Ishikawa (cell line): ENCODE results near the gene UBL4A.

Source experiments
- CEBPB ChIP-seq: IDR thresholded peaks from 2 replicates; pipeline ENCODE4 v1.6.1; 2012
- CREB1 ChIP-seq: IDR thresholded peaks from 2 replicates; pipeline ENCODE4 v1.6.1; 2012; ENCODE audit warnings: low read depth
- EGR1 ChIP-seq: IDR thresholded peaks from 2 replicates; pipeline ENCODE4 v1.6.1; 2012
- EP300 ChIP-seq: IDR thresholded peaks from 2 replicates; pipeline ENCODE4 v1.6.1; 2012; ENCODE audit warnings: borderline replicate concordance
- FOXM1 ChIP-seq: IDR thresholded peaks from 2 replicates; pipeline ENCODE4 v1.6.1; 2012; ENCODE audit warnings: low read depth, borderline replicate concordance
- NFIC ChIP-seq: IDR thresholded peaks from 2 replicates; pipeline ENCODE4 v1.6.1; 2012
- RAD21 ChIP-seq: IDR thresholded peaks from 2 replicates; pipeline ENCODE4 v1.6.1; 2012; ENCODE audit warnings: low read depth
- TAF1 ChIP-seq: IDR thresholded peaks from 2 replicates; pipeline ENCODE4 v1.6.1; 2012; ENCODE audit warnings: low read depth, mild to moderate bottlenecking
- TCF12 ChIP-seq: IDR thresholded peaks from 2 replicates; pipeline ENCODE4 v1.6.1; 2012; ENCODE audit warnings: low read depth
- TEAD4 ChIP-seq: IDR thresholded peaks from 2 replicates; pipeline ENCODE4 v1.6.1; 2012
- YY1 ChIP-seq: IDR thresholded peaks from 2 replicates; pipeline ENCODE4 v1.6.1; 2012; ENCODE audit warnings: low read depth
- ZBTB7A ChIP-seq: IDR thresholded peaks from 2 replicates; pipeline ENCODE4 v1.6.1; 2012; ENCODE audit warnings: low read depth
- TF ChIP-seq, protein P1 (sequence below): IDR thresholded peaks from 2 replicates; pipeline ENCODE4 v1.6.1; 2012
- TF ChIP-seq, protein P2 (sequence below): IDR thresholded peaks from 2 replicates; pipeline ENCODE4 v1.6.1; 2012
- TF ChIP-seq, protein P3 (sequence below): IDR thresholded peaks from 2 replicates; pipeline ENCODE4 v1.6.1; 2012; ENCODE audit warnings: low read depth, mild to moderate bottlenecking

UBL4A gene

DNA sequence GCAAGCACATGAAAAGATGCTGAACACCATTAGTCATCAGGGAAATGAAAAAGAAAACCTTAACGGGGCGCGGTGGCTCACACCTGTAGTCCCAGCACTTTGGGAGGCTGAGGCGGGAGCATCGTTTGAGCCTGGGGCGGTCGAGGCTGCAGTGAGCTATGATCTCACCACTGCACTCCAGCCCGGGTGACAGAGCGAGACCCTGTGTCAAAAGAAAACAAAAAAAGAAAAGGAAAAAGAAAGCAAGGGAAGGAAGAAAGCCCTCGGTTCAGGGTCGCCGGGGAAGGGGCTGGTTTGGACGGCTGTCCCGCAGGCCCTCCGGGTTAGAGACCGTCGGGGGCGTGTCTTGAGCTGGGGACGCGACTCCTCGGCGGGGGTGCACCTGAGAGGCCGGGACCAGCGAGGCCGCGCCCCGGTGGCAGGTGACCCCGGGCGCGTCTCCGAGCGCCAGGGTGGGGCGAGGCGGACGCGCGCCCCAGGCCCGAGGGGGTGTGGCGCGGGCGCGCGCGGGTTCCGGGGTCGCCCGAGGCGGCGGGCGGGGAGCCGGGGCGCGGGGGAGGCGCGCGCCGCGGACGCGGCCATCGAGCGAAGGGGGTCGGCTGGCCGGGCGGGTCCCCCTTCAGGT, 28.8 kb downstream of the UBL4A start:
- TF ChIP-seq NFIC (no peak), TEAD4 (no peak), TAF1 (no peak), EGR1 (no peak), FOXM1 (no peak), YY1 (no peak), ZBTB7A (no peak; the same call in 1 of the 2 replicates), CEBPB (no peak), TCF12 (no peak)
- TF ChIP-seq, protein P1, sequence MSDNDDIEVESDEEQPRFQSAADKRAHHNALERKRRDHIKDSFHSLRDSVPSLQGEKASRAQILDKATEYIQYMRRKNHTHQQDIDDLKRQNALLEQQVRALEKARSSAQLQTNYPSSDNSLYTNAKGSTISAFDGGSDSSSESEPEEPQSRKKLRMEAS: no peak
- TF ChIP-seq, protein P2, sequence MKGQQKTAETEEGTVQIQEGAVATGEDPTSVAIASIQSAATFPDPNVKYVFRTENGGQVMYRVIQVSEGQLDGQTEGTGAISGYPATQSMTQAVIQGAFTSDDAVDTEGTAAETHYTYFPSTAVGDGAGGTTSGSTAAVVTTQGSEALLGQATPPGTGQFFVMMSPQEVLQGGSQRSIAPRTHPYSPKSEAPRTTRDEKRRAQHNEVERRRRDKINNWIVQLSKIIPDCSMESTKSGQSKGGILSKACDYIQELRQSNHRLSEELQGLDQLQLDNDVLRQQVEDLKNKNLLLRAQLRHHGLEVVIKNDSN: no peak
- TF ChIP-seq, protein P3, sequence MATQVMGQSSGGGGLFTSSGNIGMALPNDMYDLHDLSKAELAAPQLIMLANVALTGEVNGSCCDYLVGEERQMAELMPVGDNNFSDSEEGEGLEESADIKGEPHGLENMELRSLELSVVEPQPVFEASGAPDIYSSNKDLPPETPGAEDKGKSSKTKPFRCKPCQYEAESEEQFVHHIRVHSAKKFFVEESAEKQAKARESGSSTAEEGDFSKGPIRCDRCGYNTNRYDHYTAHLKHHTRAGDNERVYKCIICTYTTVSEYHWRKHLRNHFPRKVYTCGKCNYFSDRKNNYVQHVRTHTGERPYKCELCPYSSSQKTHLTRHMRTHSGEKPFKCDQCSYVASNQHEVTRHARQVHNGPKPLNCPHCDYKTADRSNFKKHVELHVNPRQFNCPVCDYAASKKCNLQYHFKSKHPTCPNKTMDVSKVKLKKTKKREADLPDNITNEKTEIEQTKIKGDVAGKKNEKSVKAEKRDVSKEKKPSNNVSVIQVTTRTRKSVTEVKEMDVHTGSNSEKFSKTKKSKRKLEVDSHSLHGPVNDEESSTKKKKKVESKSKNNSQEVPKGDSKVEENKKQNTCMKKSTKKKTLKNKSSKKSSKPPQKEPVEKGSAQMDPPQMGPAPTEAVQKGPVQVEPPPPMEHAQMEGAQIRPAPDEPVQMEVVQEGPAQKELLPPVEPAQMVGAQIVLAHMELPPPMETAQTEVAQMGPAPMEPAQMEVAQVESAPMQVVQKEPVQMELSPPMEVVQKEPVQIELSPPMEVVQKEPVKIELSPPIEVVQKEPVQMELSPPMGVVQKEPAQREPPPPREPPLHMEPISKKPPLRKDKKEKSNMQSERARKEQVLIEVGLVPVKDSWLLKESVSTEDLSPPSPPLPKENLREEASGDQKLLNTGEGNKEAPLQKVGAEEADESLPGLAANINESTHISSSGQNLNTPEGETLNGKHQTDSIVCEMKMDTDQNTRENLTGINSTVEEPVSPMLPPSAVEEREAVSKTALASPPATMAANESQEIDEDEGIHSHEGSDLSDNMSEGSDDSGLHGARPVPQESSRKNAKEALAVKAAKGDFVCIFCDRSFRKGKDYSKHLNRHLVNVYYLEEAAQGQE: no peak

DNA sequence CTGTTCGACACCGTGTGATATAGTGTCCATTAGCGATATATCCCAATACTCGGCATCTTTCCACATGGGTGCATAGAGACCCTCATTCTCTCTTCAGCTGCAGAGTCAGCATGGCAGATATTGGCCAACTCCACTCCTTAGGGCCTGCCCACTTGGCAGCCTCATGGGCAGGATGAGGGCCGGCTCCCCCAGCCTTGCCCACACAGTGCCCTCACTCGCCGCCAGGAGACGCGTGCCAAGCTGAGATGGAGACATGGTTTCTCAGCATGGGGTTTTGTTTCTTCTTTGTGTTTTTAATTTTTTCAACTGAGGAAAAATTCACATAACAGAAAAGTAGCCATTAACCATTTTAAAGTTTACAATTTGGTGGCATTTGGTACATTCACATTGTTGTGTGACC, 33.6 kb downstream of the UBL4A start:
- no peak for TF ChIP-seq RAD21
- TF ChIP-seq, protein P1: no peak
- no peak for TF ChIP-seq TAF1
- no peak for TF ChIP-seq YY1
- TF ChIP-seq NFIC: no peak
- TF ChIP-seq, protein P3: no peak
- no peak for TF ChIP-seq TCF12
- TF ChIP-seq FOXM1: no peak
- no peak for TF ChIP-seq TEAD4
- TF ChIP-seq CEBPB: no peak
- TF ChIP-seq, protein P2: no peak
- no peak for TF ChIP-seq EP300
- no peak for TF ChIP-seq EGR1
- TF ChIP-seq ZBTB7A: no peak

DNA sequence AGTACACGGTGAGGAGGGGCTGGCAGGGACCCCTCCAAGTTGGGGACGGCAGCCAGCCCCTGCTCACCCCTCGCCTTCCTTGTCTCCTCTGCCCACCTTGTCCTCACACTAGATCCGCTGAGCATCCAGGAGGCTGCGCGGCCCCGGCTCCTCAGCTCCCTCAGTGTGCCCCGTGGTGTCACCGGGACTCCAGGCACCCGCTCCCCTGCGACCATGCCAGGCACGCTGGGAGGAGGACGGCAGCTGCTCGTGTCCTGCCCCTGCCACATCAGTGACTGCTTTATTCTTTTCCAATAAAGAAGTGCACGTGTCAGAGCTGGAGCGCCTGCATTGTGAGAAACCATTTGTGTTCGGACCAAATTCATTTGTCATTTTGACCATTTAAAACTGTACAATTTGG, 36.1 kb downstream of the UBL4A start:
- TF ChIP-seq YY1: no peak
- TF ChIP-seq RAD21: no peak
- TF ChIP-seq CREB1: no peak
- TF ChIP-seq TCF12: no peak
- TF ChIP-seq TAF1: no peak
- no peak for TF ChIP-seq EGR1
- TF ChIP-seq ZBTB7A: no peak
- TF ChIP-seq EP300: no peak
- TF ChIP-seq CEBPB: no peak
- TF ChIP-seq, protein P1: no peak
- TF ChIP-seq, protein P3: no peak

DNA sequence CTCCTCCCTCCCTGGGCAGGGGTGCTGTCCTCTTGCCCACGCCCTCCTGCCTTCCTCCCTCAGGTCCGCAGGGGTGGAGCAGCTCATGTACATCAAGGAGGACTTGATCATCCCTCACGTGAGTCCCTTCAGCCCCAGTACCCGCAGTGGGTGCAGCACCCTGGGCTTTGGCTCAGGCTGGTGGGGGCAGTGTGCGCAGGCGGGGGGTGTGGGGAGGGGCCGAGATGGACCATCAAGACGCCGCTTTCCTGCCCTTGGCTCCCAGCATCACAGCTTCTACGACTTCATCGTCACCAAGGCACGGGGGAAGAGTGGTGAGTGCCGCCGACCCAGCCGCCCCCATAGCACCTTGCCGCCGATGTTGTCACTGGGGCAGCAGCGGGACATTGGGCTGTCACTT, 36.8 kb downstream of the UBL4A start:
- no peak for TF ChIP-seq TEAD4
- TF ChIP-seq, protein P2: no peak
- TF ChIP-seq, protein P3: no peak
- TF ChIP-seq NFIC: no peak
- no peak for TF ChIP-seq CEBPB
- TF ChIP-seq EGR1: no peak
